AG04450 (cell line): ENCODE measurements around the gene GNG8. TPM values are rescaled to one million over a fixed set of nuclear protein-coding genes. Genes with fewer than 3 reads are reported as not detected.

ENCODE experiments used
- CTCF ChIA-PET: fragments of 300-600, 350-600 bp; formaldehyde crosslinking; extraction: SDS; loops from one replicate; lab custom pipeline; 2022; ENCODE audit warnings: antibody characterized with exemption, inconsistent platforms; lab: Charles Lee
- POLR2A ChIA-PET: fragments of 350-600 bp; formaldehyde crosslinking; extraction: SDS; loops from one replicate; lab custom pipeline; 2021; ENCODE audit warnings: antibody characterized with exemption, inconsistent platforms; lab: Yijun Ruan, JAX
- DNase-seq: peaks from one replicate; pipeline ENCODE4 v3.0.0-alpha.2; 2011; ENCODE audit warnings: low read depth, low spot score
- H3K27ac ChIP-seq: one replicate; pipeline ENCODE4 v1.5.1; 2012; ENCODE audit warnings: low read depth, low read length, control low read depth
- H3K27me3 ChIP-seq: one replicate; pipeline ENCODE4 v1.6.0; 2012; ENCODE audit warnings: low read length; ENCODE audit not compliant: control insufficient read depth, insufficient read depth
- H3K4me3 ChIP-seq: 2 replicates; pipeline ENCODE4 v1.5.1; 2011; ENCODE audit warnings: mild to moderate bottlenecking, low read depth, low read length, control low read depth
- H3K9me3 ChIP-seq: 2 replicates; pipeline ENCODE4 v1.5.1; 2012; ENCODE audit warnings: low read length; ENCODE audit not compliant: control insufficient read depth, insufficient read depth
- polyA plus RNA-seq: library from polyadenylated mRNA; depleted of rRNA; stranded (reverse); fragments of >200 nt; gene quantifications from 2 replicates; pipeline ENCODE4 v1.2.3, GENCODE V29; 2011
- TF ChIP-seq, protein P1 (sequence below): IDR thresholded peaks from 2 replicates; pipeline ENCODE4 v1.5.1; 2011; ENCODE audit warnings: low read depth, low read length, control low read depth, inconsistent platforms

The GNG8 gene
- polyA plus RNA-seq, 1 experiment, result not detected

DNA sequence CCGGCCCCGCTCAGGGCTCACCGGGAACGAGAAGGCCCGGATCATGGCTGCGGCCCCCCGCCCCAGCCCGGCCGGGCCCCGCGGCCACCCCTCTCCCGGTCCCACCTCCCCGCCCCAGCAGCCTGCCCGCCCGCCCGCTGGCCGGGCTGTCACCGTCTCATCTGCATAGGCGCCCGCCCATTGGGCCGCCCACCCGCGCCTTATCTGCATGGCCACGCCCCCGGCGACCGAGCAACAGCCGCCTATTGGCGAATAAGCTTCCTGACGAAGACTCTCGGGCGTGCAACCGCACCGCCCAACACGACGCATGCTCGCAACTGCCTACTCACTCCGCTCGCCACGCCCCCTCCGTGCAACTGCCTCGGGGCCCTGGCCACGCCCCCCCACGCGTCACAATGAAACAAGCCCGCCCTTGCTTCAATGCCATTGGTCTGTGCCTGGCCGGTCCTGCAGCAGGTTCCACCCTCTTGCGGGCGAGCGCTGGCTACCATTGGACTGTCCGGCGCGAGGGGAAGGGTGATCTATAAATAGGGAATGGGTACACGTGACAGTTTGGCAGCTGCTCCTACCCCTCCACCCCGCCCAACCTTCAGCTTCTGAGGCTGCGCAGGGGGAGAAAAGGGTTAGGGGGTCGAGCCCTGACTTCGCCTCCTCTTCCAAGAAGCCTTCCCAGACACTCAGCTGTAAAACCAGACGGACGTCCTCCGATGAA lies 25.2 kb upstream of the GNG8 start, which contains the start of gene DACT3:
Gene DACT3, minus strand, starts transcription at position 163 of the 712 bp plus-strand sequence. Its CDS starts 118 bp downstream, at position 45.
- TF ChIP-seq, protein P1, sequence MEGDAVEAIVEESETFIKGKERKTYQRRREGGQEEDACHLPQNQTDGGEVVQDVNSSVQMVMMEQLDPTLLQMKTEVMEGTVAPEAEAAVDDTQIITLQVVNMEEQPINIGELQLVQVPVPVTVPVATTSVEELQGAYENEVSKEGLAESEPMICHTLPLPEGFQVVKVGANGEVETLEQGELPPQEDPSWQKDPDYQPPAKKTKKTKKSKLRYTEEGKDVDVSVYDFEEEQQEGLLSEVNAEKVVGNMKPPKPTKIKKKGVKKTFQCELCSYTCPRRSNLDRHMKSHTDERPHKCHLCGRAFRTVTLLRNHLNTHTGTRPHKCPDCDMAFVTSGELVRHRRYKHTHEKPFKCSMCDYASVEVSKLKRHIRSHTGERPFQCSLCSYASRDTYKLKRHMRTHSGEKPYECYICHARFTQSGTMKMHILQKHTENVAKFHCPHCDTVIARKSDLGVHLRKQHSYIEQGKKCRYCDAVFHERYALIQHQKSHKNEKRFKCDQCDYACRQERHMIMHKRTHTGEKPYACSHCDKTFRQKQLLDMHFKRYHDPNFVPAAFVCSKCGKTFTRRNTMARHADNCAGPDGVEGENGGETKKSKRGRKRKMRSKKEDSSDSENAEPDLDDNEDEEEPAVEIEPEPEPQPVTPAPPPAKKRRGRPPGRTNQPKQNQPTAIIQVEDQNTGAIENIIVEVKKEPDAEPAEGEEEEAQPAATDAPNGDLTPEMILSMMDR, result no peak
- Histone ChIP-seq H3K27me3 (no peaks in the 10 kb centered on the region), H3K4me3 (peak within 1 kb of the TSS; percentile 67), H3K9me3 (no peaks in the 10 kb centered on the region), H3K27ac (peak within 1 kb of the TSS; percentile 65)
- DNase-seq, result peak; percentile 100
- POLR2A ChIA-PET, result interaction anchor here (0.6 to 2.2 kb wide), 7 partner anchors 30 to 131 kb away, joined by 3 to 11 read pairs (median 4); partner anchors contain the start of genes CALM3 and PTGIR
- CTCF ChIA-PET, result interaction anchor here (0.6 to 7.5 kb wide), 24 partner anchors 9 to 193 kb away, joined by 3 to 296 read pairs (median 5); partner anchors contain the start of genes CALM3, GNG8 and PTGIR

DNA sequence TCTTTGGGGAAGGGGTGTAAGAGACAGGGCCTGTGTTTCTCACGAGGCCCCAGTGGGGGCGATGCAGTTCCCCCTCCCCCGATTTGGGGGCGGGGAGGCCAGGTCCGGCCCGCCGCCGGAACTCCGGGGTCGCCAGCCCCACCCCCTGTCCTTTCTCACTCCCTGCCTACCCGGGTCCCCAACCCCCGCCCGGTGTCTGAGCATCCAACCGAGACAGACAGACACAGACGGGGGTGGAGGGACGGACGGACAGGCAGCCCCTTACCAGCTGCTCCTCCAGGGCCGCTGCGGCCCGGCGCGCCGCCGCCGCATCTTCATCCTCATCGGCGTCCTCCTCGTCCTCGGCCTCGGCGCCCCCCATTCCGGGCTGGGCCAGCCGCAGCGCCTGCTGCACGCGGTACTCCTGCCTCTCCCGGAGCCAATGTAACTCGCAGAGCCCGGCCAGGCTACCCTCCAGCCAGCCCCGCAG lies 24.6 kb upstream of the GNG8 start:
- no peak overlapping the region for H3K27ac ChIP-seq
- no peak for DNase-seq
- no peaks in the 10 kb centered on the region for H3K27me3 ChIP-seq
- ChIA-PET POLR2A (interaction anchor here (1.0 to 2.2 kb wide), 4 partner anchors 36 to 131 kb away, joined by 4 to 11 read pairs (median 8); partner anchors contain the start of genes CALM3 and PTGIR), CTCF (interaction anchor here (0.6 to 7.5 kb wide), 11 partner anchors 29 to 180 kb away, joined by 3 to 296 read pairs (median 5); partner anchors contain the start of gene CALM3)
- no peaks in the 10 kb centered on the region for H3K9me3 ChIP-seq
- H3K4me3 ChIP-seq, result peak overlapping the region; percentile 67
- TF ChIP-seq, protein P1, result no peak

DNA sequence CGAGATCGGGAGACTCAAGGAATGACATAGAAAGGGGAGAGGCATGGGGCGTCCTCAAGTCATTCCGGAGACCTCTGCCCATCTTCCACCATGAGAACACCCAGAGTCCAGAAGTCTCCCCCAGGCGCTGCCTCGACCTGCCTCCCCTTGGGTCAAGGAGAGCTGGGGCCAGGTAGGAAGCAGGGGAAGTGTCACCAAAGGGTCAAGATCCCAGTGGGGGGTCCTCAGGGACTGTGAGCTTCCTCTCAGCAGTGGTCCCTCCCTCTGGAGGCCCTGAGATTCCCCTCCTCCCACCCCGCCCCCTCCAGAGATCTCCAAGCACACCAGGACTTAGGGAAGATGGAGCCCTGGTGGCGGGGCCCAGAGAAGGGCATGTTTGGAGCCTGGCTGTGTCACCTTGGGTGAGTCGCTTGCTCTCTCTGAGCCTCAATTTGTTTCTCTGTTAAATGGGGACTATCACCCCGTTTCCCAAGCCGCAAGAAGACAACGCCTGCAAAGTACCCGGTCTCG lies 24.1 kb upstream of the GNG8 start:
- H3K27me3 ChIP-seq, result no peaks in the 10 kb centered on the region
- TF ChIP-seq, protein P1, result no peak
- ChIA-PET CTCF (interaction anchor here (1.1 to 1.7 kb wide), 2 partner anchors 43 to 46 kb away, joined by 8 to 10 read pairs; no protein-coding TSS in a partner anchor), POLR2A (no interaction called here)
- no peak for DNase-seq
- no peak overlapping the region for H3K27ac ChIP-seq
- peak overlapping the region; percentile 67 for H3K4me3 ChIP-seq
- H3K9me3 ChIP-seq, result no peaks in the 10 kb centered on the region

DNA sequence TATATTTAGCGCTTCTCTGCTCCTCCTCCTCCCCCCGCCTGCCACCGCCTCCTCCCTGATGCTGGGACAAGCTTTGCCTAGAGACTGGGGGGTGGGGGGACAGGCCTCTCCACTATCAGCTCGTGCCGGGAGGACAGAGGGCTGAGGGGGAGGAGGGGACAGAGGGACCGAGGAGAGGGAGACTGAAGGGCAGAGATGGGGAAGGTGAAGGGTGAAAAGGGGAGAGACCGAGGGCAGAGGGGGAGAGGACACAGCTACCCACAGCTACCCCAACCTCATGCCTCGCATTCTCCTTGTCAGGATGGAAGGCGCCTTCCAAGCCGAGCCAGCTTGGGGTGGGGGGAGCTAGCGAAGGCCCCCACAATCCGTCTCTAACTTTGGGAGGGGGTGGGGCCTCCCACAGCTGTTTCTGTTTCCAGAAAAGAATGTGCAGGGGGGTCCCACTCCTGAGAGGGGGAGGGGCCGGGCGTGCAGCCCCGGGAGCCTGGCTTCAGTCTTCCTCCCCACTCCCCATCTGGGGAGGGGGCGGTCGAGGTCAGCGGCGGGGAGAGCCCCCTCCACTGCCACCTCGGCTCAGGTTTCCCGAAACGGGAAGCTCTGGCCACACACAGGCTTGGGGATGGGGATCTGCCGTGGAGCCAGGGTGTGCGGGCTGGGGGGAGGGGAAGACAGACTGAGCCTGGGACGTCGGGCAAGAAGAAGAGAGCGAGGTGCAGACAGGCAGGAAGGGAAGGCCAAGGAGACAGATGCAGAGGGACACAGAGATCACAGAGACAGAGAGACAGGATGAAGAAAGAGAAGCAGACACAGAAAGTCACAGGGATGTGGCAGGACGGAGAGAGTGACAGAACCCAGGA lies 23.4 kb upstream of the GNG8 start:
- Histone ChIP-seq H3K4me3 (peak overlapping the region; percentile 67), H3K9me3 (no peaks in the 10 kb centered on the region), H3K27me3 (no peaks in the 10 kb centered on the region), H3K27ac (no peak overlapping the region)
- TF ChIP-seq, protein P1, result no peak
- ChIA-PET POLR2A (interaction anchor here (0.6 kb wide), 1 partner anchor 45 kb away, joined by 5 read pairs; no protein-coding TSS in a partner anchor), CTCF (interaction anchor here (1.1 to 1.7 kb wide), 2 partner anchors 43 to 45 kb away, joined by 8 to 10 read pairs; no protein-coding TSS in a partner anchor)
- no peak for DNase-seq
